Suprapubic skin (tissue), 4 donors: ENCODE results near the gene SIGLEC9. TPM values are rescaled to one million over a fixed set of nuclear protein-coding genes. Genes with fewer than 3 reads are reported as not detected.
A peak's percentile ranks its signal among the peaks of the same experiment; 100 is the strongest.

Source experiments
- DNase-seq, 2 donors: peaks; one replicate each; pipeline ENCODE4 v3.0.0-alpha.2; 2019; ENCODE audit warnings: low spot score in 2 of 2
- H3K27ac ChIP-seq: fragments of 200-600 bp; sonication (generic); one replicate; pipeline ENCODE4 v1.5.1; 2019
- H3K27me3 ChIP-seq: fragments of 200-600 bp; sonication (generic); one replicate; pipeline ENCODE4 v1.5.1; 2019
- H3K36me3 ChIP-seq: fragments of 200-600 bp; sonication (generic); one replicate; pipeline ENCODE4 v1.5.1; 2019
- H3K4me1 ChIP-seq: fragments of 200-600 bp; sonication (generic); one replicate; pipeline ENCODE4 v1.5.1; 2019
- H3K4me3 ChIP-seq: fragments of 200-600 bp; sonication (generic); one replicate; pipeline ENCODE4 v1.5.1; 2019; ENCODE audit warnings: mild to moderate bottlenecking
- H3K9me3 ChIP-seq: fragments of 200-600 bp; sonication (generic); one replicate; pipeline ENCODE4 v1.5.1; 2019
- EP300 ChIP-seq: sonication (generic); formaldehyde crosslinking; IDR thresholded peaks from one replicate; pipeline ENCODE4 v1.6.1; 2017; ENCODE audit warnings: antibody characterized with exemption
- POLR2A ChIP-seq, 2 donors: fragments of 450-650 bp; IDR thresholded peaks; one replicate each; pipeline ENCODE4 v1.6.1; 2017; ENCODE audit warnings: antibody characterized with exemption in 2 of 2, mild to moderate bottlenecking in 2 of 2, moderate library complexity in 2 of 2
- POLR2AphosphoS5 ChIP-seq, 3 donors: sonication (generic); formaldehyde crosslinking; IDR thresholded peaks; one replicate each; pipeline ENCODE4 v1.6.1; 2017; ENCODE audit warnings: antibody characterized with exemption in 3 of 3
- WGBS: methylation state at CpG from one replicate; pipeline ENCODE4 v1.1.5; 2018; 5-methylcytosine and 5-hydroxymethylcytosine counted together
- total RNA-seq, 4 donors: library from RNA; depleted of rRNA; stranded (reverse); fragments of >200 nt; gene quantifications; one replicate each; pipeline ENCODE4 v1.1.0, GENCODE V29; 2016
- TF ChIP-seq, protein P1 (sequence below), 2 donors: fragments of 200-600 bp in 1 of 2; fragments of 450-650 bp in 1 of 2; sonication (generic) in 1 of 2; IDR thresholded peaks; one replicate each; pipeline ENCODE4 v1.5.1; 2016 to 2019; ENCODE audit warnings: antibody characterized with exemption in 2 of 2, mild to moderate bottlenecking in 1 of 2, moderate library complexity in 1 of 2

The SIGLEC9 gene
- total RNA-seq, 4 donors from 2014 or later, result 0.68 to 1.3 (median 0.83) TPM; not detected in 1

GRCh38 chr19:51148580-51148979 lies 23.9 kb downstream of the SIGLEC9 start:
- Histone ChIP-seq H3K27ac (no peak overlapping the region), H3K4me3 (no peak overlapping the region), H3K4me1 (no peaks in the 10 kb centered on the region), H3K27me3 (peaks cover under 1% of the 10 kb centered on the region), H3K36me3 (no peaks in the 10 kb centered on the region), H3K9me3 (no peaks in the 10 kb centered on the region)
- DNase-seq, result no peak
- WGBS, result 65% methylated on average over 3 of the region's 3 CpGs
- TF ChIP-seq, protein P1, sequence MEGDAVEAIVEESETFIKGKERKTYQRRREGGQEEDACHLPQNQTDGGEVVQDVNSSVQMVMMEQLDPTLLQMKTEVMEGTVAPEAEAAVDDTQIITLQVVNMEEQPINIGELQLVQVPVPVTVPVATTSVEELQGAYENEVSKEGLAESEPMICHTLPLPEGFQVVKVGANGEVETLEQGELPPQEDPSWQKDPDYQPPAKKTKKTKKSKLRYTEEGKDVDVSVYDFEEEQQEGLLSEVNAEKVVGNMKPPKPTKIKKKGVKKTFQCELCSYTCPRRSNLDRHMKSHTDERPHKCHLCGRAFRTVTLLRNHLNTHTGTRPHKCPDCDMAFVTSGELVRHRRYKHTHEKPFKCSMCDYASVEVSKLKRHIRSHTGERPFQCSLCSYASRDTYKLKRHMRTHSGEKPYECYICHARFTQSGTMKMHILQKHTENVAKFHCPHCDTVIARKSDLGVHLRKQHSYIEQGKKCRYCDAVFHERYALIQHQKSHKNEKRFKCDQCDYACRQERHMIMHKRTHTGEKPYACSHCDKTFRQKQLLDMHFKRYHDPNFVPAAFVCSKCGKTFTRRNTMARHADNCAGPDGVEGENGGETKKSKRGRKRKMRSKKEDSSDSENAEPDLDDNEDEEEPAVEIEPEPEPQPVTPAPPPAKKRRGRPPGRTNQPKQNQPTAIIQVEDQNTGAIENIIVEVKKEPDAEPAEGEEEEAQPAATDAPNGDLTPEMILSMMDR (IDR thresholded peaks at IDR 0.05), result no peak
- TF ChIP-seq POLR2A (IDR thresholded peaks at IDR 0.05), result no peak
- TF ChIP-seq EP300, result no peak
- TF ChIP-seq POLR2AphosphoS5 (IDR thresholded peaks at IDR 0.05), result no peak

DNA sequence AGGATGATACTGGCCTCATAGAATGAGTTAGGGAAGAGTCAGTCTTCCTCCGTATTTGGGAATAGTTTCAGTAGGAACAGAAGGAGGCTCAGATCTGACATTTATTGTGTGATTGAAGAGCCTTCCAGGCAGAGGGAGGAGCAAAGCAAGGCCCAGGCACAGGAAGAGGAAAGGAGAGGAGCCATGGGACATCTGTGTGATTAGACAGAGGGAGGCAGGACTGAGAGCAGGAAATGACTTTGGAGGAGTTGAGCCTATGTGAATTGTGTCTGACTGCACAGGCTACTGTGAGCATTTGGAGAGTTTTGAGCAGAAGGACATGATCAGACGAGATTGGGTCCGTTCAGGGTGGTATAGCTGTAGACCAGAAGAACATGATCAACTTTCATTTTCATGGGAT lies 25.9 kb downstream of the SIGLEC9 start:
- Histone ChIP-seq H3K27me3 (peaks cover 8% of the 10 kb centered on the region), H3K4me1 (no peaks in the 10 kb centered on the region), H3K36me3 (no peaks in the 10 kb centered on the region), H3K9me3 (no peaks in the 10 kb centered on the region), H3K27ac (no peak overlapping the region), H3K4me3 (no peak overlapping the region)
- no peak for TF ChIP-seq POLR2AphosphoS5 (IDR thresholded peaks at IDR 0.05)
- TF ChIP-seq POLR2A (IDR thresholded peaks at IDR 0.05), result no peak
- TF ChIP-seq, protein P1 (IDR thresholded peaks at IDR 0.05), result no peak
- TF ChIP-seq EP300, result no peak
- WGBS, result 65% methylated on average over 3 of the region's 3 CpGs
- no peak for DNase-seq

DNA sequence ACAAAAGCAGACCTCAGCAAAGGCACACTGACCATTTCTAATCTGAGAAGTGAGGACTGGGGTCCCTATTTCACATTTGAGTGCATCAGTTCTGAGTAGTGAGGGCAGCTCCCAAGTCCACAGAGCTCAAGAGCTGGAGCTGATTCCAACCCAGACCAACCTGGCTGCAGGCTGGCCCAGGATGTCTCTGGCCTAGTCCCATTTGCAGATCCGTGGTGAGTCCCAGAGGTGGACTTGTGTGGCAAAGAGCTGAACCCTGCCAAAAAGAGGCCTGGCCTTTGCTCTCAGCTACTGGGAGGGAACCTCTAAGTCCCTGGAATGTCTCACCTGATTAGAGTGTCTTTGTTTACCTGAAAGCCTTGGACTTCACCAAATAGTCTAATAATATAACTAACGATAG lies 32.0 kb downstream of the SIGLEC9 start:
- no peaks in the 10 kb centered on the region for H3K36me3 ChIP-seq
- H3K9me3 ChIP-seq, result no peaks in the 10 kb centered on the region
- 56% methylated on average over 2 of the region's 2 CpGs for WGBS
- no peak overlapping the region for H3K4me3 ChIP-seq
- peaks cover 12% of the 10 kb centered on the region for H3K4me1 ChIP-seq
- no peak for DNase-seq
- no peak overlapping the region for H3K27ac ChIP-seq
- TF ChIP-seq POLR2AphosphoS5 (IDR thresholded peaks at IDR 0.05) (no peak), EP300 (no peak), POLR2A (IDR thresholded peaks at IDR 0.05) (no peak)
- TF ChIP-seq, protein P1 (IDR thresholded peaks at IDR 0.05), result no peak
- H3K27me3 ChIP-seq, result peaks cover 10% of the 10 kb centered on the region

DNA sequence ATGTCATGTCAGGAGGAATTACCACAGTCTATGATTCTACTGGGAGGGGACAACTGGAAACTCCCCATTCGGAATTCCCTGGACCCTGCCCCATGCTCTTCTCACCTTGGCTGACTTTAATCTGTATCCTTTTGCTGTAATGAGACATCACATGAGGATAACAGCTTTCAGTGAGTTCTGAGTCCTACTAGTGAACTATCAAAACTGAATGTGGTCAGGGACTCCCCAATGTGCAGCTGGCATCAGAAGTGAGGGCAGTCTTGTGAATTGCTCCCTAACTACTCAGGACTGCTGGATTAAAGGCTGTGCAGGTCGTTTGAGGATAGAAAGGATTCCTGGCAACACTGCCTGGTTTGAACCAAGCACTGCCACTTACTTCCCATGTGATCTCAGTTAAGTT lies 32.6 kb downstream of the SIGLEC9 start:
- Histone ChIP-seq H3K4me3 (no peak overlapping the region), H3K36me3 (no peaks in the 10 kb centered on the region), H3K9me3 (no peaks in the 10 kb centered on the region), H3K27ac (no peak overlapping the region), H3K27me3 (peaks cover 10% of the 10 kb centered on the region), H3K4me1 (peaks cover 17% of the 10 kb centered on the region)
- WGBS, result 39% methylated on average over 2 of the region's 2 CpGs
- DNase-seq, result no peak
- TF ChIP-seq POLR2AphosphoS5 (IDR thresholded peaks at IDR 0.05), result no peak

- WGBS, result 23% methylated on average over 7 of the region's 7 CpGs
- Histone ChIP-seq H3K36me3 (no peaks in the 10 kb centered on the region), H3K27me3 (peaks cover 10% of the 10 kb centered on the region), H3K4me1 (peaks cover 25% of the 10 kb centered on the region), H3K27ac (no peak overlapping the region), H3K4me3 (no peak overlapping the region), H3K9me3 (no peaks in the 10 kb centered on the region)
- no peak for DNase-seq
- TF ChIP-seq POLR2A (IDR thresholded peaks at IDR 0.05), result no peak
- TF ChIP-seq EP300, result no peak
- TF ChIP-seq, protein P1 (IDR thresholded peaks at IDR 0.05), result peak; percentile 37 to 66
Measured at GRCh38 chr19:51158474-51159129, 33.9 kb downstream of the SIGLEC9 start.

- no peak for TF ChIP-seq POLR2A (IDR thresholded peaks at IDR 0.05)
- TF ChIP-seq POLR2AphosphoS5 (IDR thresholded peaks at IDR 0.05), result no peak
- TF ChIP-seq, protein P1 (IDR thresholded peaks at IDR 0.05), result no peak
- TF ChIP-seq EP300, result no peak
- WGBS, result 87% methylated on average over 4 of the region's 4 CpGs
- Histone ChIP-seq H3K27me3 (peaks cover 2% of the 10 kb centered on the region), H3K4me1 (peaks cover 31% of the 10 kb centered on the region), H3K36me3 (no peaks in the 10 kb centered on the region), H3K9me3 (no peaks in the 10 kb centered on the region), H3K27ac (no peak overlapping the region), H3K4me3 (no peak overlapping the region)
- no peak for DNase-seq
Measured at GRCh38 chr19:51159656-51160055, 35.0 kb downstream of the SIGLEC9 start.
